Body of pancreas (tissue), 4 donors: Measurements from ENCODE around the gene DPEP1. TPM values are rescaled to one million over a fixed set of nuclear protein-coding genes. Genes with fewer than 3 reads are reported as not detected.
"Not testable (repeated sequence)": the region's sequence is repeated elsewhere in the genome, so short reads cannot be mapped to it uniquely, and the experiment has no call there.

Source experiments
- ATAC-seq: fragments of 150-250 bp; one replicate; pipeline ENCODE4 v1.9.1; 2016
- DNase-seq, 4 donors: peaks; one replicate each; pipeline ENCODE4 v3.0.0-alpha.2; 2019
- H3K27ac ChIP-seq, 4 donors: fragments of 200-600 bp; sonication (generic); 1 replicate in 3 of 4; 2 replicates in 1 of 4; pipeline versions ENCODE4 v1.5.1 to v1.6.1; 2016 to 2019; ENCODE audit warnings: mild to moderate bottlenecking in 1 of 4, mixed read lengths in 1 of 4, moderate library complexity in 1 of 4
- H3K27me3 ChIP-seq, 2 donors: fragments of 200-600 bp; sonication (generic); one replicate each; pipeline ENCODE4 v1.6.0; 2016; ENCODE audit warnings: mild to moderate bottlenecking in 1 of 2
- H3K36me3 ChIP-seq, 2 donors: fragments of 200-600 bp; sonication (generic); replicated peaks in 1 of 2; 2 replicates each; pipeline ENCODE4 v1.5.1; 2016; ENCODE audit warnings: low read depth in 2 of 2; ENCODE audit not compliant: insufficient read depth in 1 of 2
- H3K4me1 ChIP-seq: fragments of 200-600 bp; sonication (generic); one replicate; pipeline ENCODE4 v1.6.0; 2016
- H3K4me3 ChIP-seq, 2 donors: fragments of 200-600 bp; sonication (generic); 1 replicate in 1 of 2; 2 replicates in 1 of 2; pipeline ENCODE4 v1.5.1; 2016 to 2019
- H3K9me3 ChIP-seq, 3 donors: fragments of 200-600 bp; sonication (generic); 1 replicate in 2 of 3; 2 replicates in 1 of 3; pipeline ENCODE4 v1.5.1; 2016
- POLR2A ChIP-seq, 3 donors: fragments of 450-650 bp; IDR thresholded peaks; one replicate each; pipeline ENCODE4 v1.6.1; 2016; ENCODE audit warnings: antibody characterized with exemption in 3 of 3, mild to moderate bottlenecking in 2 of 3
- WGBS, 2 donors: methylation state at CpG; one replicate each; pipeline ENCODE4 v1.1.5; 2017; 5-methylcytosine and 5-hydroxymethylcytosine counted together
- intact Hi-C: fragments of 100-400 bp; cut with DNase I; formaldehyde crosslinking; loops from one replicate; pipeline ENCODE4 v1.15.1; 2023
- total RNA-seq, 2 donors: library from RNA; depleted of rRNA; stranded (reverse); fragments of >200 nt; gene quantifications; one replicate each; pipeline ENCODE4 v1.1.0, GENCODE V29; 2016
- TF ChIP-seq, protein P1 (sequence below), 7 experiments: fragments of 450-650 bp in 4 of 7; fragments of 200-600 bp in 3 of 7; sonication (generic) in 3 of 7; IDR thresholded peaks; one replicate each; pipeline ENCODE4 v1.5.1; 2016 to 2019; ENCODE audit warnings: antibody characterized with exemption in 7 of 7

Gene DPEP1
- total RNA-seq, 2 donors from 2014 or later = 116 to 147 TPM

DNA sequence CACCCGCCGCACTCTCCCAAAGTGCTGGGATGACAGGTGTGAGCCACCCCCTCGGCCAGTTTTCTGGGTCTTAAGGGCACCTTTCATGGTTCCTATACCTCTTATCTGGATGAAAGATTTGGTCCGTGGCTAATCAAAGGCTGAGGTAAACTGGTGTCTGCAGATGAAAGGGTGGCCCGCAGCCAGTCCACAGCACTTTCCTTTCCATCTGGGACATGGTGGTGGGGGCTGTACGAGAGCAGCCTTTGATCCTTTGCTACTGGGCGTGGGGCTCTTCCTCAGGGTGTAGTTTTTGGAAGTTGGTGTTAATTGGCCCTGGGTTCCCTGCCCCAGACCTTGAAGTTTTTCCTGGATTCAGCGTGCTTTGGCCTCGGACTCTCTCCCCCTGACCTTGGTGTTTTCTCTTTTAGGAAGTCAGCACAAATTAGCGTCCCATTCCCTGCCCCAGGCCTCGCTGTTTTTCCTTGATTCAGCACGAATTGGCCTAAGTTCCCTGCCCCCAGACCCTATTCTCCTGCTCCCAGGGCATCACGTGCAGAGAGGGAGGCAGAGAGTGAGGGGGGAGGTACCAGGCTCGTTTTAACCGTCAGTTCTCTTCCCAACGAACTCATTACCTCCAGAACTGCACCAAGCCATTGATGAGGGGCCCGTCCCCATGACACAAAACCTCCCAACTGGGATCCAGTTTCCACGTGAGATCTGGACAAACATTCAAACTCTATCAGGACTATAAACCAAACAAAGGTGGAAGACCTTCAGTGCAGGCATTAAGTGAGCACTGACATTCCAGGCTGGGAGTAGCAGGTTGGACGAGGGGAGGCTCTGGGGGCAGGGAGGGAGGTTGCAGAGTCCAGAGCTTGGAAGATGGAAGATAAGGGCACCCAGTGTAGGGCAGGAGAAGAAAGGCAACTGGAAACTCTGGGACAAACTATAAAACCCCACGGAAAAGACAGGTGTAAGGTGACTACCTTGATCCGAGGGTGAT is 11.6 kb downstream of the DPEP1 start:
- ATAC-seq = no peak

DNA sequence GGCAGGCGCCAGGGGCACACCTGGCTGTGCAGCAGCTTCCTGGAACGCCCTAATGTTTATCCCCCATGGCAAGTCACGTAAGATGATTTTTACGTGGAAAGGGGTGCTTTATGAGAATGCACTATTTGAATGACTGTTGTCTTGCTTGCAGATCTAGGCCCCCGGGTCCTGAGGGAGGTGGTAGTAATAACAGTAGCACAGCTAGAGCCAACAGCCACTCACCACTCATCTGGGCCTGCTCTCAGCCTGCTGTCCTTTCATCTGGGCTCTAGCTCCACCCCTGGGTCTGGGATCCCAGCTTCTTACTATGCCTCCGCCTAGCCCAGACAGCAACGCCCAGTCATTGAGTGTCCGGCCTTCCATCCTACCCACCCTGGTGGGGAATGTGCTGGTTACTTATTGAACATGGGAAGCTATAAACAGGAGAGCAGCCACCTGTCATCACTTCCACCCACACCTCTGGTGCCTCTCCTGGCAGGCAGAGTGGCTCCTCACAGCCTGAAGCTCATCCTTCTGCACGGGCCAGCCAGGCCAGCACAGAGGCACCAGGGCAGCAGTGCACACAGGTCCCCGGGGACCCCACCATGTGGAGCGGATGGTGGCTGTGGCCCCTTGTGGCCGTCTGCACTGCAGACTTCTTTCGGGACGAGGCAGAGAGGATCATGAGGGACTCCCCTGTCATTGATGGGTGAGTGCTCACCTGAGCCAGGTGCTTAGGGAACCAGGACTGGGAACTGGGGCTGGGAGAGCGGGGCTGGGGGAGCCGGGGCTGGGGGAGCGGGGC is 16.6 kb downstream of the DPEP1 start:
- Histone ChIP-seq H3K4me3 (no peak overlapping the region), H3K9me3 (no peaks in the 10 kb centered on the region), H3K36me3 (no peaks in the 10 kb centered on the region), H3K4me1 (no peaks in the 10 kb centered on the region), H3K27ac (no peak overlapping the region), H3K27me3 (no peaks in the 10 kb centered on the region)
- WGBS, 2 donors = 96% methylated on average over 7 to 14 of the region's 17 CpGs
- no peak for ATAC-seq
- no peak for DNase-seq
- no peak for TF ChIP-seq POLR2A (IDR thresholded peaks at IDR 0.05)
- TF ChIP-seq, protein P1, sequence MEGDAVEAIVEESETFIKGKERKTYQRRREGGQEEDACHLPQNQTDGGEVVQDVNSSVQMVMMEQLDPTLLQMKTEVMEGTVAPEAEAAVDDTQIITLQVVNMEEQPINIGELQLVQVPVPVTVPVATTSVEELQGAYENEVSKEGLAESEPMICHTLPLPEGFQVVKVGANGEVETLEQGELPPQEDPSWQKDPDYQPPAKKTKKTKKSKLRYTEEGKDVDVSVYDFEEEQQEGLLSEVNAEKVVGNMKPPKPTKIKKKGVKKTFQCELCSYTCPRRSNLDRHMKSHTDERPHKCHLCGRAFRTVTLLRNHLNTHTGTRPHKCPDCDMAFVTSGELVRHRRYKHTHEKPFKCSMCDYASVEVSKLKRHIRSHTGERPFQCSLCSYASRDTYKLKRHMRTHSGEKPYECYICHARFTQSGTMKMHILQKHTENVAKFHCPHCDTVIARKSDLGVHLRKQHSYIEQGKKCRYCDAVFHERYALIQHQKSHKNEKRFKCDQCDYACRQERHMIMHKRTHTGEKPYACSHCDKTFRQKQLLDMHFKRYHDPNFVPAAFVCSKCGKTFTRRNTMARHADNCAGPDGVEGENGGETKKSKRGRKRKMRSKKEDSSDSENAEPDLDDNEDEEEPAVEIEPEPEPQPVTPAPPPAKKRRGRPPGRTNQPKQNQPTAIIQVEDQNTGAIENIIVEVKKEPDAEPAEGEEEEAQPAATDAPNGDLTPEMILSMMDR (IDR thresholded peaks at IDR 0.05) = no peak
- intact Hi-C loops = no loop called here

More for the DNA sequence above, 11.6 kb downstream of the DPEP1 start:
- no peak overlapping the region for H3K4me3 ChIP-seq
- H3K4me1 ChIP-seq = no peaks in the 10 kb centered on the region
- DNase-seq = no peak
- WGBS, 2 donors = 55 to 61% methylated on average over 17 to 21 of the region's 21 CpGs
- H3K36me3 ChIP-seq = no peaks in the 10 kb centered on the region
- no peaks in the 10 kb centered on the region for H3K27me3 ChIP-seq
- H3K27ac ChIP-seq = no peak overlapping the region
- H3K9me3 ChIP-seq = no peaks in the 10 kb centered on the region
- no peak for TF ChIP-seq POLR2A (IDR thresholded peaks at IDR 0.05)
- intact Hi-C loops = no loop called here

DNA sequence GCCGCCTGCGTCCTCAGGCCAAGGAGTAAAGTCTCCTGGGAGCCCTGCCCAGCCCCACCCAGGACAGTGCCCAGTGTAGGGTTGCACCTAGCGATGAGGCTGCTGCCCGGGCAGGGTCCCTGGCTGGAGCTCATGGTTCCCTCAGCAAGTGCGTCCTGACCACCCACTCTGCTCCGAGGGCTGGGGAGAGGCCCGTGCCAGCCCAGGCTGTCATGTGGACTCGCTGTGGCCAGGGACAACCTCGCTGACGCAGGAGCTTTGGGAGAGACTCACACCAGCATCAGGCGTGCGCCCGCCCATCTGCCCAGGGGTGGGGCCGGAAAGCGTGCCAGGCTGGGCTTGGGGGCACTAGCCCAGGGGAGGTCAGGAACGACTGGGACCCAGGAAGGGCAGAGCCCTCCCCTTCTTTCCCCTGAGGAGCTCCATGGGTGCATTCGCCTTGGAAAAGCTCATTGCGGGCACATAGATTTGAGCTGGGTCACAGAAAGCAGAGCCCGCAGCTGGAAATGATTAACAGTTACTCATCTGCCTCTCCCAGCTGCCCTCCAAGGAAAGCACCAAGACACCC is 19.7 kb downstream of the DPEP1 start:
- TF ChIP-seq POLR2A (IDR thresholded peaks at IDR 0.05) = no peak
- TF ChIP-seq, protein P1 (IDR thresholded peaks at IDR 0.05) = no peak
- H3K27me3 ChIP-seq = no peaks in the 10 kb centered on the region
- H3K27ac ChIP-seq = no peak overlapping the region
- H3K4me1 ChIP-seq = no peaks in the 10 kb centered on the region
- 77 to 92% methylated on average over 4 to 19 of the region's 19 CpGs for WGBS, 2 donors
- intact Hi-C loops = no loop called here
- no peak overlapping the region for H3K4me3 ChIP-seq
- H3K36me3 ChIP-seq = no peaks in the 10 kb centered on the region
- no peaks in the 10 kb centered on the region for H3K9me3 ChIP-seq
- ATAC-seq (no peak), DNase-seq (no peak)

DNA sequence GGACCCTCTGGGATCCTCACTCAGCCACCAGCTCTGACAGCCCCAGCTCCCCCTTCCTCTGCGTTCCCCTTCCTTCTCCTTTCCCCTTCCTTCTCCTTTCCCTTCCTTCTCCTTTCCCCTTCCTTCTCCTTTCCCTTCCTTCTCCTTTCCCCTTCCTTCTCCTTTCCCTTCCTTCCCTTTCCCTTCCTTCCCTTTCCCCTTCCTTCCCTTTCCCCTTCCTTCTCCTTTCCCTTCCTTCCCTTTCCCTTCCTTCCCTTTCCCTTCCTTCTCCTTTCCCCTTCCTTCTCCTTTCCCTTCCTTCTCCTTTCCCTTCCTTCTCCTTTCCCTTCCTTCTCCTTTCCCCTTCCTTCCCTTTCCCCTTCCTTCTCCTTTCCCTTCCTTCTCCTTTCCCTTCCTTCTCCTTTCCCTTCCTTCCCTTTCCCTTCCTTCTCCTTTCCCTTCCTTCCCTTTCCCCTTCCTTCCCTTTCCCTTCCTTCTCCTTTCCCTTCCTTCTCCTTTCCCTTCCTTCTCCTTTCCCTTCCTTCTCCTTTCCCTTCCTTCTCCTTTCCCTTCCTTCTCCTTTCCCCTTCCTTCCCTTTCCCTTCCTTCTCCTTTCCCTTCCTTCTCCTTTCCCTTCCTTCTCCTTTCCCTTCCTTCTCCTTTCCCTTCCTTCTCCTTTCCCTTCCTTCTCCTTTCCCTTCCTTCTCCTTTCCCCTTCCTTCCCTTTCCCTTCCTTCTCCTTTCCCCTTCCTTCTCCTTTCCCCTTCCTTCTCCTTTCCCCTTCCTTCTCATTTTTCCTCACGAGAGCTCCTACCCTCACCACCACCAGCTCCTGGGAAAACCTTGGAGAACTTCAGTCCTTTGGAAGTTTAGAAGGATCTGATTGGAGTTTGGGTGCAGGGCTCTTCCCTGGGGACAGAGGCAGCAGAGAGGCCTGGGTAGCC is 21.3 kb downstream of the DPEP1 start:
- H3K27me3 ChIP-seq, intact Hi-C loops, ATAC-seq, DNase-seq, H3K9me3 ChIP-seq, H3K4me1 ChIP-seq, H3K36me3 ChIP-seq, H3K4me3 ChIP-seq, H3K27ac ChIP-seq: not testable (repeated sequence)
- 60 to 79% methylated on average over 2 of the region's 2 CpGs for WGBS, 2 donors

DNA sequence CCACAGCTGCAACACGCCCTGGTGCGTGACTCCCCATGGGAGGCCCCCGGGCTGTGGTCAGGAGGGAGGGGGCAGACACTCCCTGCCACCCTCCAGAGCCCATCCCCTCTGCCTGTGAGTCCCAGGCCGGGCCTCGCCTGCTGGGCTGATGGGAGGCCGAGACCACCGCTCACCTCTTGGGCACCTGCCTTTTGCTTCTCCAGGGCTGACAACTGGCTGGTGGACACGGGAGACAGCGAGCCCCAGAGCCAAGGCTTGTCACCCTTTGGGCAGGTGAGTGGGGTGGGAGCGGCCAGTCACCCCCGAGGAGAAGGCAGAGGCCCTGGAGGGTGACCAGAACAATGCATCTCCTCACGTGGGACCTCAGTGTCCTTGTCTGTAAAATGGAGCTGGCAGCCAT is 23.2 kb downstream of the DPEP1 start:
- no peaks in the 10 kb centered on the region for H3K27me3 ChIP-seq
- 87% methylated on average over 12 of the region's 12 CpGs; no CpG with 5 or more reads in 1 of the 2 donors for WGBS, 2 donors
- no peak overlapping the region for H3K4me3 ChIP-seq
- no peak overlapping the region for H3K27ac ChIP-seq
- DNase-seq = no peak
- H3K4me1 ChIP-seq = peaks cover 15% of the 10 kb centered on the region
- ATAC-seq = no peak
- no peaks in the 10 kb centered on the region for H3K9me3 ChIP-seq
- no peaks in the 10 kb centered on the region for H3K36me3 ChIP-seq
- TF ChIP-seq POLR2A (IDR thresholded peaks at IDR 0.05) = no peak
- TF ChIP-seq, protein P1 (IDR thresholded peaks at IDR 0.05) = no peak
- intact Hi-C loops = no loop called here
